Measurements from ENCODE around the gene RUFY4.

- TF ChIP-seq CTCF (conservative IDR thresholded peaks at IDR 0.05; ENCODE audit: low read depth, low read length) (no peak), EZH2 (IDR thresholded peaks at IDR 0.05; ENCODE audit: borderline replicate concordance, low read depth, low read length, poor library complexity, severe bottlenecking) (no peak)
Measured at GRCh38 chr2:218040883-218041282, 28.2 kb upstream of the RUFY4 start.
